HUDEP-2 (cell line): ENCODE data around the gene DCAF6.

Source experiments
- DNase-seq, 76 experiments: peaks; one replicate each; lab custom pipeline; 2025; ENCODE audit not compliant: unreplicated experiment in 76 of 76; lab: John Stamatoyannopoulos, UW

DCAF6 gene

GRCh38 chr1:167949785-167950184 is 13.3 kb downstream of the DCAF6 start:
- DNase-seq = no peak

- DNase-seq = no peak
These were observed 14.1 kb downstream of the DCAF6 start for GRCh38 chr1:167950569-167950968.

- DNase-seq = no peak
These were observed 19.4 kb downstream of the DCAF6 start for GRCh38 chr1:167955915-167956314.

GRCh38 chr1:167957710-167958109 is 21.2 kb downstream of the DCAF6 start:
- no peak for DNase-seq

GRCh38 chr1:167964646-167965045 is 28.2 kb downstream of the DCAF6 start:
- no peak for DNase-seq

- no peak for DNase-seq
These were observed 29.6 kb downstream of the DCAF6 start for GRCh38 chr1:167966050-167966449.

GRCh38 chr1:167968569-167968968 is 32.1 kb downstream of the DCAF6 start:
- DNase-seq = no peak

GRCh38 chr1:167973832-167974231 is 37.3 kb downstream of the DCAF6 start:
- DNase-seq = no peak

- DNase-seq = no peak
These were observed 38.2 kb downstream of the DCAF6 start for GRCh38 chr1:167974698-167975097.

GRCh38 chr1:167977245-167977644 is 40.8 kb downstream of the DCAF6 start:
- no peak for DNase-seq

GRCh38 chr1:167981933-167982332 is 45.5 kb downstream of the DCAF6 start:
- no peak for DNase-seq

GRCh38 chr1:167983797-167984420 is 47.4 kb downstream of the DCAF6 start:
- no peak for DNase-seq

- peak in 68 of 76 experiments; percentile 18 to 83 (median 54) for DNase-seq
These were observed 48.5 kb downstream of the DCAF6 start for GRCh38 chr1:167984886-167985489.

- no peak for DNase-seq
These were observed 50.7 kb downstream of the DCAF6 start for GRCh38 chr1:167987174-167987573.

- DNase-seq = no peak
These were observed 55.1 kb downstream of the DCAF6 start for GRCh38 chr1:167991546-167991945.

- DNase-seq = no peak
These were observed 57.2 kb downstream of the DCAF6 start for GRCh38 chr1:167993720-167994119.

- DNase-seq = no peak
These were observed 58.1 kb downstream of the DCAF6 start for GRCh38 chr1:167994560-167994959.

- DNase-seq = no peak
These were observed 58.6 kb downstream of the DCAF6 start for GRCh38 chr1:167995038-167995437.

- no peak for DNase-seq
These were observed 59.8 kb downstream of the DCAF6 start for GRCh38 chr1:167996266-167996665.

GRCh38 chr1:167997037-167997575 is 60.6 kb downstream of the DCAF6 start:
- DNase-seq = no peak

GRCh38 chr1:167999877-168000276 is 63.4 kb downstream of the DCAF6 start:
- DNase-seq = no peak

GRCh38 chr1:168000656-168001055 is 64.2 kb downstream of the DCAF6 start:
- no peak for DNase-seq
